Bronchial smooth muscle cell (primary cell): Measurements from ENCODE around the gene ZNF35. TPM values are rescaled to one million over a fixed set of nuclear protein-coding genes. Genes with fewer than 3 reads are reported as not detected.

ENCODE experiments used
- total RNA-seq: library from RNA; depleted of rRNA; stranded (reverse); fragments of >200 nt; gene quantifications from 2 replicates; pipeline ENCODE4 v1.2.1, GENCODE V29; 2014

The ZNF35 gene
- total RNA-seq = 6.1 and 7.6 TPM in 2 replicates

DNA sequence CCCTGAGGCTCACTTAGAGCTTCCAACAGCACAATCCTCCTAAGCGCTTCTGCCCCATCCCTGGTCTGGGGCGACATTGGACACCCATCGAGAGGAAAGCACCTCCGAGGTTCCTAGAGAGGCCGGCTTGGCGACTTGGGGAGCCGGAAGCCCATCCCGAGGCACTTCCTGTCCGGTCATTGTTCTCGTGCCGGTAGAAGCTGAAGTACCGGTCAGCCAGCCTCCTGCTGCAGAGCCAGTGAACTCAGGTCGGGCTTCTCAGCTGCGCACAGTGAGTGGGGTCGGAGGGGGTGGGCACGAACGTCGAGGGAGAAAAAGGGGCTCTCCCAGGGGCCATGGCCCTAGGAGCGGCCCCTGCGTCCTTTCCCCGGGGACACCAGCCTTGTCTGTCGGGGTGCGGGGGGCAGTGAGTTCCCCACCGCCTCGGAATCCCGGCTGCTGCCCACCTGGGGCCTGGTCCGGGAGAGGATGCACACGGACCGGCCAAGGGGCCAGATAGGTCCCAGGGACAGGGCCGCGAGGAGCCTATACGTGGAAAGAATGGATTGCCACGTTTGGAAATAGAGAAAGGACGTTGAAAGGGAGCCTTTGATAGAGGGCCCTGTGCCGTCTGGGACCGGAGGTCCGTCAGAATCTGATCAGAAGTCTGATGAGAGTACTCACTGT lies at the start of gene ZNF35:
TSS of gene ZNF35 (plus strand) at position 169 of the 666 bp plus-strand sequence. CDS start 2,336 bp downstream, outside the sequence.

DNA sequence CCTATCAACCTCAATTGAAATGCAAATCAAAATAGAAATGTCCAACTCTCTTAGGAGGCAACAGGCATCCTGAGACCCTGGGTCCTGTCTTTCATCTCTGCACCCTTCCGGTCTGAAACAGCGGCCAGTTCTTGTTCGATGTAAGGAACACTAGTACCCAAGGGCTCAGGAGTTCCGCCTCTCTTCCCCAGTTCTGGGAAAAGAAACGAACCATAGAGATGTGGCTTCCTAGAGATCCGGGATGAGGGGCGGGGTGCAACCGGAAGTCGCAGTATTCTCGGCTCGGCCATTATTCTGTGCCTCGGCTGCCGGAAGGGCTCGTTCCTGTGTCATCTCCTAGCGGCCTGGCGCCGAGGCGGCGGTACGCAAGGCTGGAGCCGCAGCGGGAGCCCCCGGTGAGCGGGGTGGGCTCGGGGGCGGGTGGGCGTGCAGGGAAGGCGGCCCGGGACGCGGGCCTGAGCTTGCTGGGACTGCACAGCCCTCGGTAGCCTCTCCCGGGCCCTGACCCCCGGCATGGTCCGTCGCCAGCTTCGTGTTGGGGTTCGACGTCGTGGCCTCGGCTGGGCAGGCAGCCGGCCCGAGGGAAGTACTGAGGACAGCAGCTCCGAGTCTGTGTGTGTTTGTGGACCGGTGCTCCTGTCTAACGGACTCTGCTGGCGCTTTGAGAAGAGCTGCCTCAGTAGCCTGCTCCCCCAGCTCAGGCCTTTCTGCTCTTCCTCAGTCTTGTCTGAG lies 23.6 kb upstream of the ZNF35 start, which contains the start of gene ZNF197:
TSS of gene ZNF197 (plus strand) at position 288 of the 732 bp plus-strand sequence. CDS start 4,119 bp downstream, outside the sequence.

Other genes starting within 250 kb of the ZNF35 start
- gene ZNF445, start 171.1 kb upstream of the ZNF35 start, total RNA-seq = 7.4 and 8.8 TPM in 2 replicates
- gene ZKSCAN7, start 93.5 kb upstream of the ZNF35 start, total RNA-seq = 5.8 and 6.2 TPM in 2 replicates
- 1.4 and 2.1 TPM in 2 replicates for gene ZNF660, start 63.8 kb upstream of the ZNF35 start, total RNA-seq
- gene ZNF197, start 23.7 kb upstream of the ZNF35 start, total RNA-seq = 17.8 and 19.4 TPM in 2 replicates
- gene ZNF502, start 63.9 kb downstream of the ZNF35 start, total RNA-seq = 1.7 and 4.6 TPM in 2 replicates
- 7.7 and 9.0 TPM in 2 replicates for gene ZNF501, start 80.9 kb downstream of the ZNF35 start, total RNA-seq
- gene KIAA1143, start 112.9 kb downstream of the ZNF35 start, total RNA-seq = 12.7 and 16.7 TPM in 2 replicates
- gene KIF15, start 113.1 kb downstream of the ZNF35 start, total RNA-seq = 1.3 and 2.7 TPM in 2 replicates
- gene TMEM42, start 213.2 kb downstream of the ZNF35 start, total RNA-seq = 18.1 and 21.3 TPM in 2 replicates
- gene TGM4, start 225.9 kb downstream of the ZNF35 start, total RNA-seq = under 0.01 TPM in 1 of 2 replicates, not detected in the other